HCT116 (cell line): ENCODE results near the gene PDSS2. TPM values are rescaled to one million over a fixed set of nuclear protein-coding genes. Genes with fewer than 3 reads are reported as not detected.

Source experiments
- ATAC-seq: fragments of 200-7000 bp; cut with Tn5 transposase; 2 replicates; pipeline ENCODE4 v1.9.1; 2020; ENCODE audit warnings: mild to moderate bottlenecking, moderate library complexity
- BruUV-seq: library from RNA; stranded (reverse); fragments of 400-500 nt; replicated peaks from 2 replicates; lab custom pipeline; 2021; lab: Mats Ljungman, UMichigan
- CTCF ChIA-PET: fragments of 300-600 bp; sonication (Branson Sonifier 250); formaldehyde crosslinking; loops from one replicate; lab custom pipeline; 2021; ENCODE audit warnings: antibody characterized with exemption; lab: Charles Lee
- POLR2A ChIA-PET: fragments of 300-600, 350-600 bp; sonication (Branson Sonifier 250); formaldehyde crosslinking; loops from one replicate; lab custom pipeline; 2021; ENCODE audit warnings: antibody characterized with exemption; lab: Charles Lee
- RAD21 ChIA-PET, 2 experiments: fragments of 300-600 bp; sonication (Branson Sonifier 250); formaldehyde crosslinking; loops; one replicate each; lab custom pipeline; 2023; ENCODE audit warnings: low total read pairs in 2 of 2; ENCODE audit not compliant: uncharacterized antibody in 2 of 2, unreplicated experiment in 2 of 2, low non-redundant PET in 1 of 2; lab: Charles Lee
- DNase-seq: peaks from one replicate; pipeline ENCODE4 v3.0.0-alpha.2; 2010; ENCODE audit warnings: low read depth, low spot score
- H2AFZ ChIP-seq: fragments of 200-600 bp; shearing (Covaris generic), sonication (generic); 2 replicates; pipeline ENCODE4 v1.6.1; 2017; ENCODE audit warnings: low read depth, mixed run types, mixed read lengths, antibody characterized with exemption, low read length; ENCODE audit not compliant: poor library complexity, severe bottlenecking
- H3K27ac ChIP-seq: 2 replicates; pipeline ENCODE4 v1.5.1; 2012; ENCODE audit warnings: low read depth, low read length
- H3K27me3 ChIP-seq: fragments of 200-600 bp; sonication (generic); 2 replicates; pipeline ENCODE4 v1.6.1; 2016; ENCODE audit warnings: mixed run types, low read length, mixed read lengths; ENCODE audit not compliant: insufficient read depth
- H3K36me3 ChIP-seq, 2 experiments: fragments of 200-500 bp in 1 of 2; fragments of 200-600 bp in 1 of 2; sonication (Bioruptor generic) in 1 of 2; sonication (generic) in 1 of 2; 2 replicates each; pipeline versions ENCODE4 v1.5.1 to v1.6.1; 2014 to 2016; ENCODE audit warnings: low read length in 2 of 2, inconsistent platforms in 1 of 2, mixed read lengths in 1 of 2, mixed run types in 1 of 2; ENCODE audit not compliant: insufficient read depth in 2 of 2, control insufficient read depth in 1 of 2
- H3K4me1 ChIP-seq, 2 experiments: fragments of 200-600 bp in 1 of 2; sonication (generic) in 1 of 2; 2 replicates each; pipeline versions ENCODE4 v1.5.1 to v1.6.1; 2012 to 2017; ENCODE audit warnings: low read length in 2 of 2, inconsistent platforms in 1 of 2, mild to moderate bottlenecking in 1 of 2, mixed read lengths in 1 of 2, mixed run types in 1 of 2, moderate library complexity in 1 of 2; ENCODE audit not compliant: insufficient read depth in 2 of 2, control insufficient read depth in 1 of 2
- H3K4me2 ChIP-seq: fragments of 200-600 bp; sonication (generic); 2 replicates; pipeline ENCODE4 v1.6.1; 2017; ENCODE audit warnings: mixed run types, low read length, mixed read lengths
- H3K4me3 ChIP-seq, 2 experiments: fragments of 200-600 bp in 1 of 2; sonication (generic) in 1 of 2; replicated peaks in 1 of 2; 2 replicates each; pipeline ENCODE4 v1.5.1; 2011 to 2016; ENCODE audit warnings: low read length in 2 of 2, control low read depth in 1 of 2, low read depth in 1 of 2, mild to moderate bottlenecking in 1 of 2, mixed read lengths in 1 of 2, mixed run types in 1 of 2
- H3K79me2 ChIP-seq: fragments of 200-600 bp; sonication (generic); 2 replicates; pipeline ENCODE4 v1.6.1; 2017; ENCODE audit warnings: mild to moderate bottlenecking, mixed run types, low read length, moderate library complexity, mixed read lengths; ENCODE audit not compliant: insufficient read depth
- H3K9ac ChIP-seq: fragments of 200-600 bp; sonication (generic); 2 replicates; pipeline ENCODE4 v1.6.1; 2016; ENCODE audit warnings: low read length, mixed read lengths
- H3K9me2 ChIP-seq: fragments of 200-600 bp; sonication (generic), shearing (Covaris generic); 2 replicates; pipeline ENCODE4 v1.6.1; 2017; ENCODE audit warnings: mixed run types, mild to moderate bottlenecking, moderate library complexity; ENCODE audit not compliant: insufficient read depth
- H3K9me3 ChIP-seq, 2 experiments: fragments of 200-500 bp in 1 of 2; fragments of 200-600 bp in 1 of 2; sonication (Bioruptor generic) in 1 of 2; sonication (generic) in 1 of 2; 2 replicates each; pipeline ENCODE4 v1.6.1; 2014 to 2017; ENCODE audit warnings: low read length in 2 of 2, mixed read lengths in 2 of 2, inconsistent platforms in 1 of 2, low read depth in 1 of 2, mild to moderate bottlenecking in 1 of 2, mixed run types in 1 of 2, moderate library complexity in 1 of 2; ENCODE audit not compliant: control insufficient read depth in 1 of 2, insufficient read depth in 1 of 2
- H4K20me1 ChIP-seq: fragments of 200-600 bp; sonication (generic), shearing (Covaris generic); 2 replicates; pipeline ENCODE4 v1.6.1; 2017; ENCODE audit warnings: mixed run types, mild to moderate bottlenecking, moderate library complexity; ENCODE audit not compliant: insufficient read depth
- EZH2 ChIP-seq: fragments of 200-600 bp; sonication (generic); IDR thresholded peaks from 2 replicates; pipeline ENCODE4 v1.6.1; 2017; ENCODE audit warnings: antibody characterized with exemption, mixed run types
- FOSL1 ChIP-seq: IDR thresholded peaks from 2 replicates; pipeline ENCODE4 v1.6.1; 2012; ENCODE audit warnings: low read depth
- JUND ChIP-seq: IDR thresholded peaks from 2 replicates; pipeline ENCODE4 v1.6.1; 2012
- POLR2AphosphoS5 ChIP-seq: IDR thresholded peaks from 2 replicates; pipeline ENCODE4 v1.6.1; 2011; ENCODE audit warnings: mild to moderate bottlenecking, low read depth, low read length, moderate library complexity
- RAD21 ChIP-seq: IDR thresholded peaks from 2 replicates; pipeline ENCODE4 v1.6.1; 2012; ENCODE audit warnings: low read depth, mild to moderate bottlenecking
- SP1 ChIP-seq: IDR thresholded peaks from 2 replicates; pipeline ENCODE4 v1.6.1; 2012; ENCODE audit warnings: low read depth
- YY1 ChIP-seq: IDR thresholded peaks from 2 replicates; pipeline ENCODE4 v1.6.1; 2011; ENCODE audit warnings: low read length, low read depth, moderate library complexity, mild to moderate bottlenecking; ENCODE audit not compliant: insufficient replicate concordance; ENCODE audit errors: extremely low read depth
- ZNF274 ChIP-seq: fragments of 200-500 bp; sonication (Bioruptor generic); IDR thresholded peaks from 2 replicates; pipeline ENCODE4 v1.6.1; 2014; ENCODE audit warnings: mild to moderate bottlenecking, low read depth, low read length, inconsistent platforms
- intact Hi-C: fragments of 100-400 bp; cut with micrococcal nuclease; formaldehyde crosslinking; loops from 2 replicates; pipeline ENCODE4 v1.10.0; 2022
- total RNA-seq: library from RNA; stranded (reverse); gene quantifications from one replicate; pipeline ENCODE4 v1.2.1, GENCODE V29; 2021; ENCODE audit not compliant: unreplicated experiment
- TF ChIP-seq, protein P1 (sequence below), 3 experiments: fragments of 200-600 bp in 1 of 3; sonication (generic) in 1 of 3; IDR thresholded peaks in 2 of 3; conservative IDR thresholded peaks in 1 of 3; 2 replicates each; pipeline ENCODE4 v1.5.1; 2012 to 2017; ENCODE audit warnings: low read depth in 2 of 3, low read length in 2 of 3, antibody characterized with exemption in 1 of 3, borderline replicate concordance in 1 of 3, control low read depth in 1 of 3, mild to moderate bottlenecking in 1 of 3, mixed read lengths in 1 of 3, mixed run types in 1 of 3, moderate library complexity in 1 of 3; ENCODE audit not compliant: insufficient read depth in 1 of 3
- TF ChIP-seq, protein P2 (sequence below): IDR thresholded peaks from 2 replicates; pipeline ENCODE4 v1.6.1; 2012
- TF ChIP-seq, protein P3 (sequence below): IDR thresholded peaks from 2 replicates; pipeline ENCODE4 v1.6.1; 2011; ENCODE audit warnings: mild to moderate bottlenecking, low read length, moderate library complexity; ENCODE audit not compliant: insufficient replicate concordance; ENCODE audit errors: extremely low read depth

PDSS2 gene
- total RNA-seq, 1 experiment from 2014 or later, result 12.2 TPM

DNA sequence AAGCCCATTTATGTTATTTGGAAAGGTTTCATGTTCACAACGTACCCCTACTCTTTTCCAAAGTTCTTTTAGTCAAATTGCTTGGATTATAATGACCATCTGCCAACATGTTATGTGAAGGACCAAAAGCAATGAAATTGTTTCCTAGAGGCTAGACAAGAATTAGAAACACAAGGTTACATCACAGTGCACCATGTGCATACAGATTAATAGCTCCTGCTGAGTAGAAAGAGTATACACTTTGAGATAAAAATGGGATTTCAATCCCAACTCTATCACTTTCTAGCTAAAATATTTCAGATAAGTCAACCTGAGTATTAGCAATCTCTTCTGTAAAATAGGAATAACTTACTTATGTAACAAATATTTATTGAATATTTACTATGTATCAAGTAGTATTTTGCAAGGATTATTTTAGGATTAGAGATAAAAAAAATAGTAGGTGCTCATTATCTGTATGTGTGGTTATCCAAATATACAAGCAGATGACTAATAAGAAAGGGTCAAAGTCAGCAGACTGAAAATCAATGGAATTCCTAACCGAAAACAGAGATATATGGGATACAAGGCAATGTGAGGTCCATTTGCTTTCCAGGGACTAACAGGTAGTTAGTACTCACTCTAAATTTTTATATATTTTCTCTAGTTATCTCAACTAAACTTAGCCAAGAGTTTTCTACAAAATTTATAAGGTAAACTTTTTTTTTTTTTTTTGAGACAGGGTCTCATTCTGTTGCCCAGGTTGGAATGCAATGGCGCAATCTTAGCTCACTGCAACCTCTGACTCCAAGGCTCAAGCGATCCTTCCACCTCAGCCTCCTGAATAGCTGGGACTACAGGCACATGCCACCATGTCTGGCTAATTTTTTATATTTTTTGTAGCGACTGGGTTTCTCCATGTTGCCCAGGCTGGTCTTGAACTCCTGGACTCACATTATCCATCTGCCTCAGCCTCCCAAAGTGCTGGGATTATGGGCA is 127.7 kb downstream of the PDSS2 start:
- Histone ChIP-seq H3K27ac (no peak overlapping the region), H3K79me2 (no peaks in the 10 kb centered on the region), H3K4me3 (no peak overlapping the region)
- intact Hi-C loops, result no loop called here
- RAD21 ChIA-PET, result no interaction called here
- ATAC-seq, result no peak
- no peak for TF ChIP-seq RAD21
- no peak for TF ChIP-seq FOSL1
- no peak for TF ChIP-seq JUND
- TF ChIP-seq, protein P1, sequence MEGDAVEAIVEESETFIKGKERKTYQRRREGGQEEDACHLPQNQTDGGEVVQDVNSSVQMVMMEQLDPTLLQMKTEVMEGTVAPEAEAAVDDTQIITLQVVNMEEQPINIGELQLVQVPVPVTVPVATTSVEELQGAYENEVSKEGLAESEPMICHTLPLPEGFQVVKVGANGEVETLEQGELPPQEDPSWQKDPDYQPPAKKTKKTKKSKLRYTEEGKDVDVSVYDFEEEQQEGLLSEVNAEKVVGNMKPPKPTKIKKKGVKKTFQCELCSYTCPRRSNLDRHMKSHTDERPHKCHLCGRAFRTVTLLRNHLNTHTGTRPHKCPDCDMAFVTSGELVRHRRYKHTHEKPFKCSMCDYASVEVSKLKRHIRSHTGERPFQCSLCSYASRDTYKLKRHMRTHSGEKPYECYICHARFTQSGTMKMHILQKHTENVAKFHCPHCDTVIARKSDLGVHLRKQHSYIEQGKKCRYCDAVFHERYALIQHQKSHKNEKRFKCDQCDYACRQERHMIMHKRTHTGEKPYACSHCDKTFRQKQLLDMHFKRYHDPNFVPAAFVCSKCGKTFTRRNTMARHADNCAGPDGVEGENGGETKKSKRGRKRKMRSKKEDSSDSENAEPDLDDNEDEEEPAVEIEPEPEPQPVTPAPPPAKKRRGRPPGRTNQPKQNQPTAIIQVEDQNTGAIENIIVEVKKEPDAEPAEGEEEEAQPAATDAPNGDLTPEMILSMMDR (IDR thresholded peaks at IDR 0.05 in 2 of 3, conservative IDR thresholded peaks at IDR 0.05 in 1 of 3; ENCODE audit: borderline replicate concordance in 1 of 3, insufficient read depth in 1 of 3, low read depth in 2 of 3, low read length in 2 of 3), result no peak
- TF ChIP-seq, protein P2, sequence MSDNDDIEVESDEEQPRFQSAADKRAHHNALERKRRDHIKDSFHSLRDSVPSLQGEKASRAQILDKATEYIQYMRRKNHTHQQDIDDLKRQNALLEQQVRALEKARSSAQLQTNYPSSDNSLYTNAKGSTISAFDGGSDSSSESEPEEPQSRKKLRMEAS, result no peak
- no peak for TF ChIP-seq EZH2
- no peak for TF ChIP-seq SP1
- no peak for TF ChIP-seq YY1
- TF ChIP-seq ZNF274, result no peak
- TF ChIP-seq POLR2AphosphoS5, result no peak
- TF ChIP-seq, protein P3, sequence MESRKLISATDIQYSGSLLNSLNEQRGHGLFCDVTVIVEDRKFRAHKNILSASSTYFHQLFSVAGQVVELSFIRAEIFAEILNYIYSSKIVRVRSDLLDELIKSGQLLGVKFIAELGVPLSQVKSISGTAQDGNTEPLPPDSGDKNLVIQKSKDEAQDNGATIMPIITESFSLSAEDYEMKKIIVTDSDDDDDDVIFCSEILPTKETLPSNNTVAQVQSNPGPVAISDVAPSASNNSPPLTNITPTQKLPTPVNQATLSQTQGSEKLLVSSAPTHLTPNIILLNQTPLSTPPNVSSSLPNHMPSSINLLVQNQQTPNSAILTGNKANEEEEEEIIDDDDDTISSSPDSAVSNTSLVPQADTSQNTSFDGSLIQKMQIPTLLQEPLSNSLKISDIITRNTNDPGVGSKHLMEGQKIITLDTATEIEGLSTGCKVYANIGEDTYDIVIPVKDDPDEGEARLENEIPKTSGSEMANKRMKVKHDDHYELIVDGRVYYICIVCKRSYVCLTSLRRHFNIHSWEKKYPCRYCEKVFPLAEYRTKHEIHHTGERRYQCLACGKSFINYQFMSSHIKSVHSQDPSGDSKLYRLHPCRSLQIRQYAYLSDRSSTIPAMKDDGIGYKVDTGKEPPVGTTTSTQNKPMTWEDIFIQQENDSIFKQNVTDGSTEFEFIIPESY, result no peak
- TF ChIP-seq, all 23 proteins: peak for 0
- no peak for DNase-seq
- Histone ChIP-seq H3K27me3 (no peaks in the 10 kb centered on the region), H3K4me1 (peaks cover 0 to 1% of the 10 kb centered on the region in 2 experiments; a peak in 1 of 4 replicates), H3K36me3 (no peaks in the 10 kb centered on the region), H3K9me3 (no peaks in the 10 kb centered on the region), H4K20me1 (no peaks in the 10 kb centered on the region), H3K9me2 (no peaks in the 10 kb centered on the region), H3K9ac (no peak overlapping the region), H2AFZ (no peak overlapping the region), H3K4me2 (no peak overlapping the region)
- POLR2A ChIA-PET, result no interaction called here
- CTCF ChIA-PET, result interaction anchor here (1.4 kb wide), 1 partner anchor 14 kb away, joined by 5 read pairs; no protein-coding TSS in a partner anchor
- BruUV-seq, result no TSS peak
